IMR-90 (cell line): ENCODE data around the gene SLC6A4. TPM values are rescaled to one million over a fixed set of nuclear protein-coding genes. Genes with fewer than 3 reads are reported as not detected.

Experiments used
- ATAC-seq: fragments of 200-7000 bp; cut with Tn5 transposase; 2 replicates; pipeline ENCODE4 v1.9.1; 2020; ENCODE audit warnings: low read depth, mild to moderate bottlenecking, moderate library complexity
- BruUV-seq: library from RNA; stranded (reverse); fragments of 400-500 nt; replicated peaks from 2 replicates; lab custom pipeline; 2021; lab: Mats Ljungman, UMichigan
- CTCF ChIA-PET: fragments of 300-600 bp; formaldehyde crosslinking; extraction: SDS; loops from one replicate; lab custom pipeline; 2021; ENCODE audit warnings: antibody characterized with exemption; lab: Yijun Ruan, JAX
- POLR2A ChIA-PET: fragments of 300-600 bp; sonication (Branson Sonifier 250); formaldehyde crosslinking; loops from one replicate; lab custom pipeline; 2022; ENCODE audit warnings: antibody characterized with exemption; ENCODE audit not compliant: unreplicated experiment; lab: Charles Lee
- DNase-seq: peaks from one replicate; pipeline ENCODE4 v3.0.0; 2013
- H2AFZ ChIP-seq: replicated peaks from 2 replicates; pipeline ENCODE3; 2013; ENCODE audit warnings: low read length, mild to moderate bottlenecking; ENCODE audit not compliant: poor library complexity
- H2AK5ac ChIP-seq: 2 replicates; pipeline ENCODE4 v1.6.1; 2013; ENCODE audit warnings: low read depth, low read length, inconsistent platforms
- H2AK9ac ChIP-seq: replicated peaks from 2 replicates; pipeline ENCODE3; 2013; ENCODE audit warnings: mild to moderate bottlenecking, low read depth, low read length, moderate library complexity; ENCODE audit not compliant: poor library complexity
- H2BK120ac ChIP-seq: 2 replicates; pipeline ENCODE4 v1.6.1; 2013; ENCODE audit warnings: low read depth, low read length, inconsistent platforms
- H2BK15ac ChIP-seq: 3 replicates; pipeline ENCODE4 v1.6.1; 2013; ENCODE audit warnings: low read depth, low read length, inconsistent platforms
- H2BK20ac ChIP-seq: 2 replicates; pipeline ENCODE4 v1.6.1; 2013; ENCODE audit warnings: low read depth, mild to moderate bottlenecking, inconsistent platforms, low read length, moderate library complexity
- H2BK5ac ChIP-seq: 2 replicates; pipeline ENCODE4 v1.6.1; 2013; ENCODE audit warnings: mild to moderate bottlenecking, low read depth, low read length, inconsistent platforms; ENCODE audit not compliant: poor library complexity, severe bottlenecking
- H3K14ac ChIP-seq: replicated peaks from 2 replicates; pipeline ENCODE4 v1.6.1; 2013; ENCODE audit warnings: low read depth, low read length, inconsistent platforms
- H3K18ac ChIP-seq: 2 replicates; pipeline ENCODE4 v1.6.1; 2013; ENCODE audit warnings: low read depth, low read length, control low read depth
- H3K23ac ChIP-seq: 2 replicates; pipeline ENCODE4 v1.6.1; 2013; ENCODE audit warnings: low read depth, low read length, inconsistent platforms
- H3K27ac ChIP-seq: 2 replicates; pipeline ENCODE4 v1.5.1; 2013; ENCODE audit warnings: mild to moderate bottlenecking, control low read depth, low read length; ENCODE audit not compliant: insufficient read depth
- H3K27me3 ChIP-seq: 2 replicates; pipeline ENCODE4 v1.6.1; 2013; ENCODE audit warnings: low read length; ENCODE audit not compliant: control insufficient read depth, insufficient read depth
- H3K36me3 ChIP-seq: 2 replicates; pipeline ENCODE4 v1.6.1; 2013; ENCODE audit warnings: low read length, mixed read lengths; ENCODE audit not compliant: control insufficient read depth, insufficient read depth
- H3K4ac ChIP-seq: 2 replicates; pipeline ENCODE4 v1.6.1; 2013; ENCODE audit warnings: low read depth, low read length, inconsistent platforms
- H3K4me1 ChIP-seq: 2 replicates; pipeline ENCODE4 v1.6.1; 2013; ENCODE audit warnings: low read length, mixed read lengths; ENCODE audit not compliant: control insufficient read depth, insufficient read depth
- H3K4me2 ChIP-seq: 2 replicates; pipeline ENCODE4 v1.6.1; 2013; ENCODE audit warnings: low read depth, mild to moderate bottlenecking, control low read depth, low read length, moderate library complexity
- H3K4me3 ChIP-seq: 2 replicates; pipeline ENCODE4 v1.5.1; 2013; ENCODE audit warnings: low read depth, mild to moderate bottlenecking, control low read depth, low read length, moderate library complexity; ENCODE audit not compliant: insufficient read depth
- H3K56ac ChIP-seq: 2 replicates; pipeline ENCODE4 v1.6.1; 2013; ENCODE audit warnings: low read length, inconsistent platforms; ENCODE audit not compliant: insufficient read depth; ENCODE audit errors: extremely low read depth
- H3K79me1 ChIP-seq, 2 experiments: 2 replicates each; pipeline ENCODE4 v1.6.1; 2013; ENCODE audit warnings: low read length in 2 of 2, inconsistent platforms in 1 of 2, low read depth in 1 of 2
- H3K9ac ChIP-seq: 2 replicates; pipeline ENCODE4 v1.6.1; 2013; ENCODE audit warnings: low read depth, low read length, control low read depth
- H3K9me1 ChIP-seq: 2 replicates; pipeline ENCODE4 v1.6.1; 2013; ENCODE audit warnings: low read length, inconsistent platforms; ENCODE audit not compliant: insufficient read depth
- H3K9me3 ChIP-seq: 2 replicates; pipeline ENCODE4 v1.6.1; 2013; ENCODE audit warnings: low read length; ENCODE audit not compliant: control insufficient read depth, insufficient read depth
- H4K20me1 ChIP-seq: 2 replicates; pipeline ENCODE4 v1.6.1; 2013; ENCODE audit warnings: low read length, inconsistent platforms; ENCODE audit not compliant: insufficient read depth
- H4K5ac ChIP-seq: 2 replicates; pipeline ENCODE4 v1.6.1; 2013; ENCODE audit warnings: mild to moderate bottlenecking, low read depth, low read length, control low read depth
- H4K8ac ChIP-seq, 2 experiments: 2 replicates each; pipeline ENCODE4 v1.6.1; 2013; ENCODE audit warnings: low read depth in 2 of 2, low read length in 2 of 2, control low read depth in 1 of 2, inconsistent platforms in 1 of 2
- H4K91ac ChIP-seq: 2 replicates; pipeline ENCODE4 v1.6.1; 2013; ENCODE audit warnings: low read depth, low read length, inconsistent platforms; ENCODE audit not compliant: insufficient read depth
- BHLHE40 ChIP-seq: fragments of 150-350 bp; IDR thresholded peaks from 2 replicates; pipeline ENCODE4 v1.6.1; 2016; ENCODE audit warnings: mild to moderate bottlenecking, low read depth, low read length
- CEBPB ChIP-seq: IDR thresholded peaks from 2 replicates; pipeline ENCODE4 v1.6.1; 2012; ENCODE audit warnings: low read depth, low read length, improper control_type of control experiment
- CHD1 ChIP-seq: IDR thresholded peaks from 2 replicates; pipeline ENCODE4 v1.6.1; 2012; ENCODE audit warnings: low read depth, low read length, improper control_type of control experiment
- FOS ChIP-seq: fragments of 150-350 bp; IDR thresholded peaks from 2 replicates; pipeline ENCODE4 v1.6.1; 2016; ENCODE audit warnings: low read depth, low read length
- MAFK ChIP-seq: IDR thresholded peaks from 2 replicates; pipeline ENCODE4 v1.6.1; 2012; ENCODE audit warnings: low read depth, low read length, improper control_type of control experiment
- MXI1 ChIP-seq: IDR thresholded peaks from 2 replicates; pipeline ENCODE4 v1.6.1; 2012; ENCODE audit warnings: low read depth, mild to moderate bottlenecking, low read length, moderate library complexity, borderline replicate concordance
- POLR2A ChIP-seq: IDR thresholded peaks from 2 replicates; pipeline ENCODE4 v1.6.1; 2012; ENCODE audit warnings: mild to moderate bottlenecking, low read depth, low read length
- RAD21 ChIP-seq: IDR thresholded peaks from 2 replicates; pipeline ENCODE4 v1.6.1; 2012; ENCODE audit warnings: low read length, improper control_type of control experiment
- RFX5 ChIP-seq: IDR thresholded peaks from 2 replicates; pipeline ENCODE4 v1.8.0; 2012; ENCODE audit warnings: low read depth, mild to moderate bottlenecking, low read length, moderate library complexity
- SMC3 ChIP-seq: fragments of 150-350 bp; IDR thresholded peaks from 2 replicates; pipeline ENCODE4 v1.6.1; 2016; ENCODE audit warnings: low read depth, mild to moderate bottlenecking, antibody characterized with exemption, low read length, moderate library complexity
- dilution Hi-C: fragments of 300-500 bp; cut with HindIII; formaldehyde crosslinking; loops from one replicate; pipeline ENCODE4 v1.14.3; 2018; ENCODE audit warnings: low sequenced_read_pairs; ENCODE audit not compliant: unreplicated experiment
- in situ Hi-C: fragments of 300-500 bp; cut with MboI; formaldehyde crosslinking; loops from 3 replicates; pipeline ENCODE4 v1.14.3; 2019; ENCODE audit warnings: low sequenced_read_pairs, inconsistent platforms, mixed read lengths
- intact Hi-C: fragments of 100-400 bp; cut with micrococcal nuclease; formaldehyde crosslinking; loops from 2 replicates; pipeline ENCODE4 v1.10.0; 2022
- polyA plus RNA-seq, 3 experiments: library from polyadenylated mRNA; depleted of rRNA; stranded (reverse); fragments of >200 nt; gene quantifications; 2 replicates each; pipeline ENCODE4 v1.2.3, GENCODE V29; 2012; ENCODE audit warnings: low replicate concordance in 1 of 3
- total RNA-seq: library from RNA; depleted of rRNA; stranded (reverse); fragments of >200 nt; gene quantifications from 2 replicates; pipeline ENCODE4 v1.2.3, GENCODE V29; 2012
- TF ChIP-seq, protein P1 (sequence below): fragments of 150-350 bp; IDR thresholded peaks from 2 replicates; pipeline ENCODE4 v1.6.1; 2017; ENCODE audit warnings: mild to moderate bottlenecking, antibody characterized with exemption, low read length, low read depth
- TF ChIP-seq, protein P2 (sequence below): fragments of 150-350 bp; IDR thresholded peaks from 2 replicates; pipeline ENCODE4 v1.6.1; 2016; ENCODE audit warnings: low read depth, mild to moderate bottlenecking, low read length, moderate library complexity, borderline replicate concordance
- TF ChIP-seq, protein P3 (sequence below): conservative IDR thresholded peaks from 2 replicates; pipeline ENCODE4 v1.5.1; 2012; ENCODE audit warnings: mild to moderate bottlenecking, low read depth, low read length, improper control_type of control experiment

Gene SLC6A4
- total and polyA plus RNA-seq, 2 of the 4 experiments (the other 2 are of a cell fraction), result under 0.01 TPM; not detected in 1

DNA sequence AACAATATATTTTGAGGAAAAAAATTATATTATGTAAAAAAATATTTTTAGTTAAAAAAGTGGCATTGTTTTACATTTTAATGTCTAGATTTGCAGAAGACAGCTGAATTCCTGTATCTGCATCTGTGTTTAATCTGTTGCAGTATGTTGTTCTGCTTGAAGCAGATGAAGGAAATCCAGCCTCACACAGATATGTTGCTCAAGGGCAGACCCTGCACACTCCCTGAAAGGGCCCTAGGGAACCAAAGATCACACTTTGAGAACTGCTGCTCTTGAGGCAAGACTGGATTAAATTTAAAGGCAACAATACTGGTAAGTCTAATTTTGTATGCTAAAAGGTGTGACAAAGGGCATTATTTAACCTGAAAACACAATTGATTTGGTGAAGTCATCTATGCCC lies 16.4 kb upstream of the SLC6A4 start:
- Histone ChIP-seq H2BK15ac (no peak overlapping the region), H4K5ac (no peak overlapping the region), H3K27me3 (no peaks in the 10 kb centered on the region), H4K20me1 (no peaks in the 10 kb centered on the region), H3K23ac (no peak overlapping the region), H2BK5ac (no peak overlapping the region), H2BK20ac (no peak overlapping the region), H4K8ac (no peak overlapping the region), H3K9me1 (0 out of 2 replicates have a peak, but pooled peaks cover 3% of the 10 kb centered on the region), H3K4me2 (no peak overlapping the region), H3K56ac (no peak overlapping the region), H3K9me3 (no peaks in the 10 kb centered on the region), H3K14ac (no peak overlapping the region), H3K9ac (no peak overlapping the region), H3K4me3 (no peak overlapping the region), H3K4me1 (peaks cover 2% of the 10 kb centered on the region; the same call in 1 of the 2 replicates), H3K79me1 (peaks cover 14 to 15% of the 10 kb centered on the region in 2 experiments; a peak in 3 of 4 replicates), H2BK120ac (no peak overlapping the region), H3K27ac (no peak overlapping the region), H2AK9ac (no peak overlapping the region), H3K4ac (no peak overlapping the region), H2AFZ (no peak overlapping the region), H4K91ac (no peak overlapping the region), H2AK5ac (no peak overlapping the region), H3K18ac (no peak overlapping the region), H3K36me3 (peaks cover 18% of the 10 kb centered on the region)
- ChIA-PET CTCF (no interaction called here), POLR2A (no interaction called here)
- TF ChIP-seq, protein P1, sequence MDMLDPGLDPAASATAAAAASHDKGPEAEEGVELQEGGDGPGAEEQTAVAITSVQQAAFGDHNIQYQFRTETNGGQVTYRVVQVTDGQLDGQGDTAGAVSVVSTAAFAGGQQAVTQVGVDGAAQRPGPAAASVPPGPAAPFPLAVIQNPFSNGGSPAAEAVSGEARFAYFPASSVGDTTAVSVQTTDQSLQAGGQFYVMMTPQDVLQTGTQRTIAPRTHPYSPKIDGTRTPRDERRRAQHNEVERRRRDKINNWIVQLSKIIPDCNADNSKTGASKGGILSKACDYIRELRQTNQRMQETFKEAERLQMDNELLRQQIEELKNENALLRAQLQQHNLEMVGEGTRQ, result no peak
- TF ChIP-seq MAFK, result no peak
- TF ChIP-seq, protein P2, sequence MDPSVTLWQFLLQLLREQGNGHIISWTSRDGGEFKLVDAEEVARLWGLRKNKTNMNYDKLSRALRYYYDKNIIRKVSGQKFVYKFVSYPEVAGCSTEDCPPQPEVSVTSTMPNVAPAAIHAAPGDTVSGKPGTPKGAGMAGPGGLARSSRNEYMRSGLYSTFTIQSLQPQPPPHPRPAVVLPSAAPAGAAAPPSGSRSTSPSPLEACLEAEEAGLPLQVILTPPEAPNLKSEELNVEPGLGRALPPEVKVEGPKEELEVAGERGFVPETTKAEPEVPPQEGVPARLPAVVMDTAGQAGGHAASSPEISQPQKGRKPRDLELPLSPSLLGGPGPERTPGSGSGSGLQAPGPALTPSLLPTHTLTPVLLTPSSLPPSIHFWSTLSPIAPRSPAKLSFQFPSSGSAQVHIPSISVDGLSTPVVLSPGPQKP, result no peak
- TF ChIP-seq BHLHE40, result no peak
- TF ChIP-seq SMC3, result no peak
- no peak for TF ChIP-seq CEBPB
- TF ChIP-seq MXI1, result no peak
- no peak for TF ChIP-seq FOS
- TF ChIP-seq, protein P3, sequence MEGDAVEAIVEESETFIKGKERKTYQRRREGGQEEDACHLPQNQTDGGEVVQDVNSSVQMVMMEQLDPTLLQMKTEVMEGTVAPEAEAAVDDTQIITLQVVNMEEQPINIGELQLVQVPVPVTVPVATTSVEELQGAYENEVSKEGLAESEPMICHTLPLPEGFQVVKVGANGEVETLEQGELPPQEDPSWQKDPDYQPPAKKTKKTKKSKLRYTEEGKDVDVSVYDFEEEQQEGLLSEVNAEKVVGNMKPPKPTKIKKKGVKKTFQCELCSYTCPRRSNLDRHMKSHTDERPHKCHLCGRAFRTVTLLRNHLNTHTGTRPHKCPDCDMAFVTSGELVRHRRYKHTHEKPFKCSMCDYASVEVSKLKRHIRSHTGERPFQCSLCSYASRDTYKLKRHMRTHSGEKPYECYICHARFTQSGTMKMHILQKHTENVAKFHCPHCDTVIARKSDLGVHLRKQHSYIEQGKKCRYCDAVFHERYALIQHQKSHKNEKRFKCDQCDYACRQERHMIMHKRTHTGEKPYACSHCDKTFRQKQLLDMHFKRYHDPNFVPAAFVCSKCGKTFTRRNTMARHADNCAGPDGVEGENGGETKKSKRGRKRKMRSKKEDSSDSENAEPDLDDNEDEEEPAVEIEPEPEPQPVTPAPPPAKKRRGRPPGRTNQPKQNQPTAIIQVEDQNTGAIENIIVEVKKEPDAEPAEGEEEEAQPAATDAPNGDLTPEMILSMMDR, result no peak
- no peak for TF ChIP-seq RAD21
- TF ChIP-seq CHD1, result no peak
- no peak for TF ChIP-seq POLR2A
- TF ChIP-seq RFX5, result no peak
- in situ Hi-C loops (no loop called here), dilution Hi-C loops (no loop called here), intact Hi-C loops (no loop called here)
- BruUV-seq, result no TSS peak
- no peak for ATAC-seq
- no peak for DNase-seq
